T47D (cell line): ENCODE results near the gene PARP1.

Experiments
- DNase-seq, 2 experiments: peaks; one replicate each; pipeline versions ENCODE4 v3.0.0 to v3.0.0-alpha.2; 2011 to 2012; ENCODE audit warnings: low read depth in 1 of 2, low spot score in 1 of 2
- JUND ChIP-seq: IDR thresholded peaks from 2 replicates; pipeline ENCODE4 v1.6.1; 2012; ENCODE audit warnings: low read depth
- in situ Hi-C: cut with HindIII; loops from 2 replicates; pipeline ENCODE4 v1.10.0; 2016; ENCODE audit warnings: low sequenced_read_pairs, low pct_unique_long_range_greater_than_20kb

PARP1 gene

DNA sequence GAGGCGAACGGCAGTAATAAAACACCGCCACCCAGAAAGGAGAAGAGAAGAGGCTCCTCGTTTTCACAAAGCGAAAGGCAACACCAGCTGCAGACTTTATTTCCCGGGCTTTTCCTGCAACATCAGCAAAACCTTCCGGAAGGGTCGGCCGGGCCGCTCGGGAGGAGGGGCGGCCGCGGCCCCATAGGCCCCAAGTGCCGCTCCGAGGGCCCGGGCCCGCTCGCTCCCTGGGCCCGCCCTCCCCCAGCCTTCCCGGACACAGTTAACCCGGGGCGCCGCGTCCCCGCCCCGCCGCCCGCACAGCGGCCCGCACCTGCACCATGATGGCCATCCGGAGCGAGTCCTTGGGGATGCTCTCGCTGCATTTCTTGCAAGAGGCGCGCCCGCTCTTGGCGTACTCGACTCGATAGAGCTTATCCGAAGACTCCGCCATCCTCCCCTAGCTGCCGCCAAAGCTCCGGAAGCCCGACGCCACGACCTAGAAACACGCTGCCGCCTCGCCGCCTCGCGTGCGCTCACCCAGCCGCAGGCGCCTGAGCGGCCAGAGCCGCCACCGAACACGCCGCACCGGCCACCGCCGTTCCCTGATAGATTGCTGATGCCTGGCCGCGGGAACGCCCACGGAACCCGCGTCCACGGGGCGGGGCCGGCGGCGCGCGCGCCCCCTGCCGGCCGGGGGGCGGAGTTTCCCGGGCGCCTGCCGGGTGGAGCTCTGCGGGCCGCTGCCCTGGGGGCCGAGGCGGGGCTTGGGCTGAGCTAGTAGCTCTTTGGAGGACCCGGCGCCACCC lies at the start of gene PARP1:
PARP1 (minus strand) TSS at position 597 of the 788 bp plus-strand sequence; CDS start at position 433, 164 bp downstream.
- no peak for TF ChIP-seq JUND
- peak; percentile 93 to 97 for DNase-seq
- in situ Hi-C loops, result no loop called here

DNA sequence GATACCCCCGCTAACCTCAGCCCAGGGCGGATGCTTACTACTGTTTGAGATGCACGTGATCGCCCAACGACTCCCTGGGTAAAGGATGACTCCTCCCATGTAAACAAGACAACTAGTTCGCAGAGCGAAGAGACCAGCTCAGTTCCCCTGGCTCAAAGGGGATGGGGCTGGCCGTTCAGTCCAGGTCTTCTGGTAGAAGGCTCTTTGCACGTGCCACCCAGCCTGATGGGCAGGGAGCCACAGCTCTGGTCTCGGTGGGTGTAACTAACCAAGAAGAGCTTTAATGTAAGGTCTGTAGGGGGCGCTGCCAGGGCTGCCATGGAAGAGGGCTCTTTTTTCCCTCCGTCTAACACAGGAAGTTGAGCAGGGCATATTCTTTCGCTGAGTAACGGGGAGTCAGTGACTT lies 49.4 kb upstream of the PARP1 start:
- TF ChIP-seq JUND, result no peak
- DNase-seq, result no peak
- in situ Hi-C loops, result no loop called here

GRCh38 chr1:226455843-226456242 lies 48.0 kb upstream of the PARP1 start:
- in situ Hi-C loops, result no loop called here
- TF ChIP-seq JUND, result no peak

GRCh38 chr1:226454349-226454748 lies 46.5 kb upstream of the PARP1 start:
- DNase-seq, result no peak
- in situ Hi-C loops, result no loop called here
- TF ChIP-seq JUND, result no peak

More at GRCh38 chr1:226455843-226456242, 48.0 kb upstream of the PARP1 start:
- DNase-seq, result no peak

DNA sequence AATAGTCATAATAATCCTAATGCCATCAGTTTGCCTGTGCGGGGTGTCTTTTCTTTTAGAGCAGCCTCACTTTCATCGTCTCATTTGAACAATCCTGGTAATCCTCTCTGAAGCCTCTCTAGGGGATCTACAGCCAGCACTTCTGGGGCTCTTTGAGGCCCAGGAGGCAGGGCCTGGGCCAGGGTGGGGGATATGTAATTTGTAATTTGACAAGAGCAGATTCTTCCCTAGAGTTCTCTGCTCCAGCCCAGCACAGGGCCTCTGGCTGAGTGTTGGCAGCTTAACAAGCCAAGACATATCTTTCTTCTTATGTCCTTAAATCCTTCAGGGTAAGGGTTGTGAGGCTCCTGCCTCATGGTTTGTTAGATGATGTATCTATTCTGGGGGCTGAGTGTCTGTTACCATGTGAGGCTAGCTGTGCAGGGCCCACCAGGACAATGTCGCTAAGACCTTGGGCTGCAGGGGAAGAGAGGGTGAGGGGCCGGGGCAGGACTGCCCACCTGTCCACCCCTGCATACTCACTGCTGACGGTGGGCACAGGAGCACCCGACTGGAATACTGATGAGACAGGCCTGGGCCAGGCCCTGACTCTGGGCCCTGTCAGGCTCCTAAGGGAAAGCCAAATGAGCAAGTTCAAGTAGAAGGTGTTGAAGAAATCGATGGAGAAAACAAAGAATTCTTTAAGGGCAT lies 45.3 kb upstream of the PARP1 start:
- in situ Hi-C loops, result no loop called here
- TF ChIP-seq JUND, result no peak
- DNase-seq, result no peak

GRCh38 chr1:226450688-226451087 lies 42.8 kb upstream of the PARP1 start:
- TF ChIP-seq JUND, result no peak
- in situ Hi-C loops, result no loop called here
- no peak for DNase-seq

DNA sequence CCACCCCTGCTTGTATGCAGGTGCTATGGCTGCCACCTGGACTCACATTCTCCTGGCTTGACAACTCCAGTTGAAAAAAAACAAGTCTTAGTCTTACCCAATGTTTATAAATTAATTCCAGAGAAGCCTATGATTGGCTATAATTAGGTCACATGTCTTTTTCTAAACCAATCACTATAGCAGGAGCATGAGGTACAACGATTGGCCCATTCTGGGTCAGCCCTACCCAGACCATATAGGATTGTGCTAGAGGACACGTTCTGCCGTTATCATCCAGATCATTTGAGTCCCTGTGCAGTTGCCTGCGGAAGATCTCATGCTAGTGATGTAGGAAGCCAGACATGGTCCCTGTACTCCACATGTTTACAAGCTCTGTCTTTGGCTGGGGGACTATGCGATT lies 41.9 kb upstream of the PARP1 start:
- no peak for DNase-seq

DNA sequence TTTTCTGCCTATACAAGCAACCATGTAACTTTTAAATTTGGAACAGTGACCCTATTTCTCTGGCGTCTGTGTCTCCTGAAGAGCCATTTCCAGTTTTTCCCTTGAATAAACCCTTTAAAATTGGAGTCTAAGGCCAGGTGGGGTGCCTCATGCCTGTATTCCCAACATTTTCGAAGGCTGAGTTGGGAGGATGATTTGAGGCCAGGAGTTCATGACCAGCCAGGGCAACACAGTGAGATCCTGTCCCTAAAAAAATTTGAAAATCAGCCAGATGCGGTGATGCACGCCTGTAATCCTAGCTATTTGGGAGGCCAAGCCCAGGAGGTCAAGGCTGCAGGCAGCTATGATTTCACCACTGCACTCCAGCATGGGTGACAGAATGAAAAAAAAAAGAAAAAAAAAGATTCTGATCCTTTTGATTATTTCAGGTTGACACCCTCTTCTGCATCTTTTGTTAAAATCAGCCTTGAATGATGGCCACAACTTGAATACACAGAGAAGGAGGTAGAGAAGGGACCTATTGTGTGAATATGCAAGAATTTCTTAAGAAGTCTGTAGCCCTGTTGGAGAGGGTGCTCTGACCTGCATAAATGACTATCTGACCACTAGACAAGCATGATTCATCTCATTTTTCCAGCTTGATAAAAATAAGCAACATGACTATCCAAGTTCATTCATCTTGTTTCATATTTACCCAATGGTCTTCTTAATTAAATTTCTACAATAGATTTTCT lies 40.2 kb upstream of the PARP1 start:
- in situ Hi-C loops, result no loop called here
- TF ChIP-seq JUND, result no peak
- DNase-seq, result no peak

More for the DNA sequence above, 41.9 kb upstream of the PARP1 start:
- TF ChIP-seq JUND, result no peak
- in situ Hi-C loops, result no loop called here

DNA sequence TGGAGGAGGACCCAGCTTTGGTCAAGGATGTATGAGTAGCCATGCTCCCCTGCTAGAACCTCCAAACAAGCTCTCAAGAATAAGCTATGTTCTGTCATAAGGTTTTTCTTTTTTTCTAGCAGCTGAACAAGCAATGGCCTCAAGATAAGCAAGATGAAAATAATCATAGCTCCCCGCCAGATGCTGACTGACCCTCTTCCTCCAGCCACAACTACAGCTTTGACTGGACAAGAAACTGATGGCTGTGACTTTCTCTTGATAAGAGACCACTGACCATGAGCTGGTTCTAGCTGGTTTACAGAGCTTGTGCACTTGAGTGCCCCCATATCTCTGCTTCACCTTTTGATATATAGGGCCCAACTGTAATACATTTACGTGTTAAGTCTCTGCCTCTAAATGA lies 38.2 kb upstream of the PARP1 start:
- in situ Hi-C loops, result no loop called here
- no peak for DNase-seq

GRCh38 chr1:226444901-226445300 lies 37.0 kb upstream of the PARP1 start:
- DNase-seq, result peak in 1 of 2 experiments; percentile 24
- TF ChIP-seq JUND, result no peak
- in situ Hi-C loops, result no loop called here

More for the DNA sequence above, 38.2 kb upstream of the PARP1 start:
- TF ChIP-seq JUND, result no peak

DNA sequence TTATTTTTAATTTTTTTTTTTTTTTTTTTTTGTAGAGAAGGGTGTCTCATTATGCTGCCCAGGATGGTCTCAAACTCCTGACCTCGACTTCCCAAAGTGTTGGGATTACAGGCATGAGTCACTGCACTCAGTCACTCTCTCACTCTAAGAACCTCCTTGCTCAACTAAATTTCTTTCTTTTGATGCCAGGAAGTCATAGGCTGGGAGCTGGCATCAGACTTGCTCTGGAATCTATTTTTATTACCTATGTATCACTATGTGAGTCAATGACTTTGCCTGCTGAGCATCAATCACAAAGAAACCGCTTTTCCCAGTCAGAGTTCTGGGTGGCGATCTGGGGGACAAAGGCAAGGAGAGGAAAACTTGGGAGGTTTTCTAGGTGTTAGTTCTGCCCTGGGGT lies 35.5 kb upstream of the PARP1 start:
- DNase-seq, result no peak
- TF ChIP-seq JUND, result no peak
- in situ Hi-C loops, result no loop called here

DNA sequence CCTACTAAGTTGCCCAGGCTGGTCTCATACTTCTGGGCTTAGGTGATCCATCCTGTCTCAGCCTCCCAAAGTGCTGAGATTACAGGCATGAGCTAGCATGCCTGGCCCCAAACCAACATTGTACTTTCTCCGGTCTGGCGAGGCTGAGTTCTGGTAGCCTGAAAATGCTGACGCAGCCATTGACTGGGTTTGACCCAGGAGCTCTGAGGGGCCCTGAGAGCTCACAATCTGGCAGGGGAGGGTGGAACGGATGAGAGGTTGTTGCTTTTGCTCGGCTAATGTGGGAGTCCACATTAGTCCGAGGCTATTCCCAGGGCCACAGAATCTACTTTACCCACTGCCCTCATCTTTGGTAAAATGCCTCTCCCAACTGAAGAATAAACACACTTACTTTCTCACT lies 35.1 kb upstream of the PARP1 start:
- no peak for DNase-seq
- in situ Hi-C loops, result no loop called here
- TF ChIP-seq JUND, result no peak

GRCh38 chr1:226441629-226442028 lies 33.7 kb upstream of the PARP1 start:
- no peak for DNase-seq
- TF ChIP-seq JUND, result no peak
- in situ Hi-C loops, result no loop called here
